Myocyte (in vitro differentiated cells): ENCODE data around the gene TBC1D22A. TPM values are rescaled to one million over a fixed set of nuclear protein-coding genes. Genes with fewer than 3 reads are reported as not detected.

Experiments used
- DNase-seq: peaks from one replicate; pipeline ENCODE4 v3.0.0-alpha.2; 2012; ENCODE audit warnings: low read depth
- total RNA-seq: library from RNA; depleted of rRNA; stranded (reverse); fragments of >200 nt; gene quantifications from 2 replicates; pipeline ENCODE4 v1.2.3, GENCODE V29; 2014

TBC1D22A gene
- total RNA-seq, 1 donor from 2014 or later = 15.9 TPM

- DNase-seq = no peak
Measured at GRCh38 chr22:47006433-47006832, 244.0 kb downstream of the TBC1D22A start.

- no peak for DNase-seq
Measured at GRCh38 chr22:47006869-47007268, 244.4 kb downstream of the TBC1D22A start.

- no peak for DNase-seq
Measured at GRCh38 chr22:47007496-47007895, 245.0 kb downstream of the TBC1D22A start.

DNA sequence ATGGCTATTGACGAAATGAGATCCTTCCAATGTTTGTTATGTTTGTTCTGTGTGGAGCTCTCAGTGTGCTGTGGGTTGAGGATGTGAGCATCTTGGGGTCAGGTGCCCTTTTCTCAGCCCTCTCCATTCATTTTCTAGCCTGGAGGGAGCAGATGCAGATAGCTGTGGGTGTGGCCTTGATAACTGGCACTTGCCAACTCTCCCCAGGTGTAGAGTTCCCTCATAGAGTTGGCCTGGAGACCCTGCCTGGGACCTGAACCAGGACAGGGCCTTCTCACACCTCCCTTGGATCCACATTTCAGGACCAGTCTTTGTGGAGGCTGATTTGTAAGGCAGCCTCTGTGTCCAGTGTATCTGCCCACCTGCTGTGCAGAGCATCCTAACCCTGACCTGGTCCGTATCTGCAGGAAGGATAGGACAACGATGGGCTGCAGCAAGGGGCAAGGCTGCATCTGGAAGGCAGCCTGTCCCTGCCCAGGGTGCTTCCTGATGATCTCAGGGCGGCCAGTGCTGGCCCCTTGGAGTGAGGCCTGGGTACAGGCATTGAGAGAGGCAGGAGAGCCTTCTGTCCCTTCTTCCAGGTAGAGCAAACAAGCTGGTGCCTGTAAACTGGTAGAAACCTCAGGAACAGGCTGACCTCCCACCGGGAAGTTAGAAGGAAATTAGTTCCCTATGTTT is 245.9 kb downstream of the TBC1D22A start:
- no peak for DNase-seq

DNA sequence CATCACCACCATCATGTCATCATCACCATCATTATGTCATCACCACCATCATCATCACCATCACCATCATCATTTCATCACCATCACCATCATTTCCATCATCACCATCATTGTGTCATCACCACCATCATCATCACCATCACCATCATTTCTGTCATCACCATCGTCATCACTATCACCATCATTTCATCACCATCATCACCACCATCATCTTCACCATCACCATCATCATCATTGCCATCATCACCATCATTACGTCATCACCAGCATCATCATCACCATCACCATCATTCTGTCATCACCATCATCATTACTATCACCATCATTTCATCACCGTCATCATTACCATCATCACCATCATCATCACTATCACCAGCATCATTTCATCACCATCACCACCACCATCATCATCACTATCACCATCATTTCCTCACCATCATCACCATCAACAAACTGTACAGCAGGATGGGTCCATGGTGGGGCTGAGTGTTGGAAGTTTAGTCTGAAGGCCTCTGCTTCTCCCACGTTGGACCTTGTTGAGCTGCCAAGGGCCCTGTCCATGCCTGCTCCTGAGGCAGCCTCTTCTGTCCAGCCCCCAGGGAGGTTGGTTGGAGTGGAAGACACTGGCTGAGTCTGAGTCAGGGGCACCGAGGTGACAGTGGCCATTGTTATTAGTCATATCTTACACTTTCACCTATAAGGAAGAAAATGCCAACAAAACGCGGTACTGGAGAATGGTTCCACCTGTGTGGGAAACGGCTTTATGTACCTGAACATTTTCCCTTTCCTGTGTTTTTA is 247.1 kb downstream of the TBC1D22A start:
- DNase-seq = no peak

DNA sequence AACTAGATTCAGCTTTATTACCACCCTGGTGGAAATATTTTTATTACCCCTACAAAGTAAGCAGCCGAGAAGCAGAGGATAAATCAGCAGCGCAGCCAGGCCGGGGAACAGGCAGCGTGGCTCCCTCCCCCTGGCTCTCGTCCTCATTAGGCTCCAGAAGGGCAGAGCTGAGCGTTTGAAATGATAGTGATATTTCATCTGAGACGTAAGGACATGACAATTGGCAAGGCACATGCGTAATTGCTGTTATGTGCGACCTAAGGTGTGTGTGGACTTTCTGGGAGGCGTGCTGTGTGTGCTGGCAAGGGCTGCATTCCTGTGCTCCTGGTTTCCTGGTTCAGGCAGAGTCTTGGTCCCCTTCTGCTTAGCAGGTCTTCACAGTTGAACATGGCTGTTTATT is 247.8 kb downstream of the TBC1D22A start:
- no peak for DNase-seq

GRCh38 chr22:47011131-47011858 is 248.8 kb downstream of the TBC1D22A start:
- DNase-seq = peak; percentile 29

- no peak for DNase-seq
Measured at GRCh38 chr22:47011859-47012258, 249.4 kb downstream of the TBC1D22A start.

- no peak for DNase-seq
Measured at GRCh38 chr22:47012589-47013370, 250.3 kb downstream of the TBC1D22A start.

GRCh38 chr22:47013861-47014635 is 251.6 kb downstream of the TBC1D22A start:
- DNase-seq = no peak

DNA sequence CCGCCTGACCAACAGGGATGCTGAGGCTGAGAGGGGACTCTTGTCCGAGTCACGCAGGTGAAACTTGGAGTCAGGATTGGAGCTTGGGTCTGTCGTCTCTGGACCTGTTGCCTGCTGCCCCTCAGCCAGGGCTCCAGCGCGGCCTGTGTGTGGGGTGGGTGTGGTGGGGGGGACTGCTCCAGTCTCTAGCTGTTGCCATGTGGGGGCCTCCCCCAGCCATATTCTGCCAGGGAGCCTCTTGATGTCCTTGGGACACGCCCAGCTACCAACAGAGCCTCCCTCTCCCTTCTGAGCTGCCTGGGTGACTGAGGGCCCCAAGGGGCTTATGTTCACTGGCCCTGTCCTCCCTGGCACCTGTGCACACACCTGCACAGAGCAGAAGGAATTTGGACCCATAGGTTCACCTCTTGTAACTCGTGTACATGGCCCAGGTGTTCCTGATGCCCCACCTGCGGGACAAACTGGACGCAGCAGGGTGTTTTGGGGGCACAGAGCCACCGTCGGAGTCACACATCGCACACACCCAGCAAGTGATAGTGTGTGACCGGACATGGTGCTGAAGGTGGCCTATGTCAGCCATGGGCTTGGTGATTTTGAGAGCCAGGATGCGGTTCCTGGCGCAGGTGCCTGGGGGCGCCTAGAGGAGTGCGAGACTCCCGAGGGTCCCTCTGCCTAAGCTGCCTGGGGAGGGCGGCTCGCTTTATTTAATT is 252.3 kb downstream of the TBC1D22A start:
- DNase-seq = no peak

GRCh38 chr22:47015589-47016178 is 253.2 kb downstream of the TBC1D22A start:
- no peak for DNase-seq

GRCh38 chr22:47016631-47017030 is 254.2 kb downstream of the TBC1D22A start:
- DNase-seq = no peak

DNA sequence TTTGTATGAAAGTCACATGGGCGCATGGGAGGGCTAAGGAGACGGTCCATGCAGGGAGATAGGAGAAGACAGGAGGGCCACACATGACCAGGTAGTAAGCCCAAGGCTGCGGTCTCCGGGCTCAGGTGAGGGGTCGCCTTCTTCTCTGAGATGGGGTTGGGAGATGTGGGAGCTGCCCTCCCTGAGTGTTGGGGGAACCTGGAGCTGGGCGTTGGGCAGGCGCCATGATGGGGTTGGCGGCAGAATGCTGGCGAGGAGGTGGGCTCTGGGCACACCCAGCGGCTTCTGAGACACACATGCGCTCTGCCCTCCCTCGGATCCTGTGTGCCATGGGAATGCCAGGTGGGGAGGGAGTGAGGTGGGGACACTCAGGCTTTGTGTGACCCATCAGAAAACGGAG is 254.8 kb downstream of the TBC1D22A start:
- DNase-seq = no peak

GRCh38 chr22:47018010-47018910 is 255.8 kb downstream of the TBC1D22A start:
- no peak for DNase-seq

GRCh38 chr22:47019012-47019790 is 256.8 kb downstream of the TBC1D22A start:
- no peak for DNase-seq

DNA sequence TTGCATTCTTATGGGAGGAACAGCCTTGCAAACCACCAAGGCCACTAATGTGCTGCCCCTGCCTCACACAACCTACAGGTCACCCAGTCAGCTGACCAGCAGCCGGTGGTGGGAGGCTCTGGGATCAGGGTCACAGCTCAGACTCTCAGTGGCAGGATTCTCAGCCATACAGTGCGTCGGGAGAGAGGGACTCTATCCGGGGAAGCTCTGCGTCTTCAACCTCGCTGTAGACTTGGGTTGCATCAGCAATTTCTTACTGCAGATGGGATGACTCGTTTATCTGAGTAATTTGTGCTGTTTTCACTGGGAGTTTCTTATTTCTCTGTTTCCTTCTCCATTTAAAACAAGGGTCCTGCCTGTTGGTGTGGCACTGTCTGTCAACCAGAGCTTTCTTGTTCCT is 257.7 kb downstream of the TBC1D22A start:
- no peak for DNase-seq
